Measurements from ENCODE around the gene SUSD4.

DNA sequence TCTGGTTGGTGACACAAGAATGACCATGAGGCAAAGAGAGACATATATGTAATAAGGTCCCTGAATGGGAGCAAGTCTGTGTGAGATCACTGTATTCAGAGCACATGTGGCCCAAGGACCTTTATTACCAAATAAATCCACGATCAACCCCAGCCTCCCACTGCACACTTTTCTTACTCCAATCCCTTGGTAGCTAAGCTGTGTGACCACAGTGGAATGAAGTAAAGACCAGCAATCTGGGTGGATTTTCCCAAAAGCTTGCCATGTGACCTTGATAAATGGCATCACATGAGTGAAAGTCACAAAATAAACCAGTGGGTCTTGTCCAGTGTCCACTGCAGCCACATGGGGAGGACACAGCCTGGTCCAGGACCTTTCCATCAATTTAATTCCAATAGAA lies 184.2 kb downstream of the SUSD4 start:
- TF ChIP-seq, protein P1, sequence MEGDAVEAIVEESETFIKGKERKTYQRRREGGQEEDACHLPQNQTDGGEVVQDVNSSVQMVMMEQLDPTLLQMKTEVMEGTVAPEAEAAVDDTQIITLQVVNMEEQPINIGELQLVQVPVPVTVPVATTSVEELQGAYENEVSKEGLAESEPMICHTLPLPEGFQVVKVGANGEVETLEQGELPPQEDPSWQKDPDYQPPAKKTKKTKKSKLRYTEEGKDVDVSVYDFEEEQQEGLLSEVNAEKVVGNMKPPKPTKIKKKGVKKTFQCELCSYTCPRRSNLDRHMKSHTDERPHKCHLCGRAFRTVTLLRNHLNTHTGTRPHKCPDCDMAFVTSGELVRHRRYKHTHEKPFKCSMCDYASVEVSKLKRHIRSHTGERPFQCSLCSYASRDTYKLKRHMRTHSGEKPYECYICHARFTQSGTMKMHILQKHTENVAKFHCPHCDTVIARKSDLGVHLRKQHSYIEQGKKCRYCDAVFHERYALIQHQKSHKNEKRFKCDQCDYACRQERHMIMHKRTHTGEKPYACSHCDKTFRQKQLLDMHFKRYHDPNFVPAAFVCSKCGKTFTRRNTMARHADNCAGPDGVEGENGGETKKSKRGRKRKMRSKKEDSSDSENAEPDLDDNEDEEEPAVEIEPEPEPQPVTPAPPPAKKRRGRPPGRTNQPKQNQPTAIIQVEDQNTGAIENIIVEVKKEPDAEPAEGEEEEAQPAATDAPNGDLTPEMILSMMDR (conservative IDR thresholded peaks at IDR 0.05 in 1 of 2, IDR thresholded peaks at IDR 0.05 in 1 of 2; ENCODE audit: extremely low read depth in 1 of 2, insufficient read depth in 1 of 2, low read depth in 1 of 2, low read length in 2 of 2): no peak
- TF ChIP-seq EZH2 (IDR thresholded peaks at IDR 0.05; ENCODE audit: borderline replicate concordance, low read length): no peak
